DOHH2 (cell line): Measurements from ENCODE around the gene SLC35E3.

Experiments used
- H3F3A ChIP-seq: fragments of 200-600 bp; sonication (generic), shearing (Covaris generic); 2 replicates; pipeline ENCODE4 v1.6.0; 2016; ENCODE audit warnings: antibody characterized with exemption, mild to moderate bottlenecking; ENCODE audit not compliant: control insufficient read depth, insufficient read depth
- H3K27ac ChIP-seq: fragments of 200-600 bp; sonication (generic); 2 replicates; pipeline ENCODE4 v1.5.1; 2014; ENCODE audit warnings: low read depth, mild to moderate bottlenecking, low read length, moderate library complexity
- H3K27me3 ChIP-seq: fragments of 200-600 bp; sonication (generic); 2 replicates; pipeline ENCODE4 v1.6.1; 2014; ENCODE audit warnings: mild to moderate bottlenecking, low read length, mixed read lengths; ENCODE audit not compliant: control insufficient read depth
- H3K36me3 ChIP-seq: fragments of 200-600 bp; sonication (generic); 2 replicates; pipeline ENCODE4 v1.6.1; 2014; ENCODE audit warnings: mild to moderate bottlenecking, low read length, moderate library complexity, mixed read lengths; ENCODE audit not compliant: control insufficient read depth
- H3K4me1 ChIP-seq: fragments of 200-600 bp; sonication (generic); 2 replicates; pipeline ENCODE4 v1.6.1; 2014; ENCODE audit warnings: mild to moderate bottlenecking, low read length, mixed read lengths; ENCODE audit not compliant: control insufficient read depth
- H3K4me2 ChIP-seq: fragments of 200-600 bp; sonication (generic); 2 replicates; pipeline ENCODE4 v1.6.0; 2014; ENCODE audit warnings: mild to moderate bottlenecking, low read length, moderate library complexity
- H3K4me3 ChIP-seq: fragments of 200-600 bp; sonication (generic); 2 replicates; pipeline ENCODE4 v1.5.1; 2014; ENCODE audit warnings: mild to moderate bottlenecking, low read length, mixed read lengths
- H3K79me2 ChIP-seq: fragments of 200-600 bp; sonication (generic); 2 replicates; pipeline ENCODE4 v1.6.1; 2014; ENCODE audit warnings: mild to moderate bottlenecking, low read length, mixed read lengths; ENCODE audit not compliant: control insufficient read depth
- H3K9me2 ChIP-seq: fragments of 200-600 bp; sonication (generic); replicated peaks from 2 replicates; pipeline ENCODE4 v1.6.1; 2014; ENCODE audit warnings: mild to moderate bottlenecking, low read length, mixed read lengths; ENCODE audit not compliant: control insufficient read depth
- H3K9me3 ChIP-seq: fragments of 200-600 bp; sonication (generic); 2 replicates; pipeline ENCODE4 v1.6.1; 2014; ENCODE audit warnings: antibody characterized with exemption, low read length, mixed read lengths; ENCODE audit not compliant: control insufficient read depth, insufficient read depth
- H4K20me1 ChIP-seq: fragments of 200-600 bp; sonication (generic); 2 replicates; pipeline ENCODE4 v1.6.0; 2014; ENCODE audit warnings: low read depth, mild to moderate bottlenecking, antibody characterized with exemption, low read length, moderate library complexity; ENCODE audit not compliant: control insufficient read depth, insufficient read depth
- EZH2phosphoT487 ChIP-seq: fragments of 200-600 bp; sonication (generic); IDR thresholded peaks from 2 replicates; pipeline ENCODE4 v1.6.1; 2017; ENCODE audit warnings: borderline replicate concordance, mild to moderate bottlenecking, antibody characterized with exemption, low read length, moderate library complexity, mixed read lengths
- TF ChIP-seq, protein P1 (sequence below): fragments of 200-600 bp; sonication (generic); IDR thresholded peaks from one replicate; pipeline ENCODE4 v1.5.1; 2014; ENCODE audit warnings: antibody characterized with exemption, mild to moderate bottlenecking, low read depth, low read length; ENCODE audit not compliant: poor library complexity, severe bottlenecking

SLC35E3 gene

DNA sequence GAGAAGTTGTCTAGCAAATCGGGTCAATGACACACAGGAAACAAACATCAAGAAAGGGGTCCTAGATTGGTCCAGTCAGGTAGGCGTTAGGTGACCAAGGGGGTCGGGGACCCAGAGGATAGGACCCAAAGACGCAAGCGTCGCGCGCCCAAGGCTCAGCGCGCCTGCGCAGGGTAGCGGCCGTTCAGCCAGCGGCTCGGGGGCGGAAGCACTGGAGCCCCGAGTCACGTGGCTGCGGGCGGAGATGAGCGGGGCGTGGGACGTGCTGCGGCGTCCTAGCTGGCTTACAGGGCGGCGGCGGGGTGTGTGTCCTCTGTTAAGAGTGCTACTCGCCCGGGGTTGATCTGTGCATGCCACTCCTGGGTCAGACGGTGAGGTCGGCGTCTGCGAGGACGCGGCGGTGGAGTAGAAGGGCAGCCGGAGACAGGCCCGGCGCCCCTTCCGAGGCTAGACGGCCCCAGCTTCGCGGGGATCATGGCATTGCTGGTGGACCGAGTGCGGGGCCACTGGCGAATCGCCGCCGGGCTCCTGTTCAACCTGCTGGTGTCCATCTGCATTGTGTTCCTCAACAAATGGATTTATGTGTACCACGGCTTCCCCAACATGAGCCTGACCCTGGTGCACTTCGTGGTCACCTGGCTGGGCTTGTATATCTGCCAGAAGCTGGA lies at the start of gene SLC35E3:
Gene SLC35E3, plus strand, starts transcription at position 273 of the 668 bp plus-strand sequence. Its CDS starts 202 bp downstream, at position 475.
- no peaks in the 10 kb centered on the region for H4K20me1 ChIP-seq
- H3K4me2 ChIP-seq = peak within 1 kb of the TSS; percentile 93
- H3K27ac ChIP-seq = peak within 1 kb of the TSS; percentile 84
- H3F3A ChIP-seq = peaks cover 25% of the 10 kb centered on the region
- no peak for TF ChIP-seq EZH2phosphoT487
- TF ChIP-seq, protein P1, sequence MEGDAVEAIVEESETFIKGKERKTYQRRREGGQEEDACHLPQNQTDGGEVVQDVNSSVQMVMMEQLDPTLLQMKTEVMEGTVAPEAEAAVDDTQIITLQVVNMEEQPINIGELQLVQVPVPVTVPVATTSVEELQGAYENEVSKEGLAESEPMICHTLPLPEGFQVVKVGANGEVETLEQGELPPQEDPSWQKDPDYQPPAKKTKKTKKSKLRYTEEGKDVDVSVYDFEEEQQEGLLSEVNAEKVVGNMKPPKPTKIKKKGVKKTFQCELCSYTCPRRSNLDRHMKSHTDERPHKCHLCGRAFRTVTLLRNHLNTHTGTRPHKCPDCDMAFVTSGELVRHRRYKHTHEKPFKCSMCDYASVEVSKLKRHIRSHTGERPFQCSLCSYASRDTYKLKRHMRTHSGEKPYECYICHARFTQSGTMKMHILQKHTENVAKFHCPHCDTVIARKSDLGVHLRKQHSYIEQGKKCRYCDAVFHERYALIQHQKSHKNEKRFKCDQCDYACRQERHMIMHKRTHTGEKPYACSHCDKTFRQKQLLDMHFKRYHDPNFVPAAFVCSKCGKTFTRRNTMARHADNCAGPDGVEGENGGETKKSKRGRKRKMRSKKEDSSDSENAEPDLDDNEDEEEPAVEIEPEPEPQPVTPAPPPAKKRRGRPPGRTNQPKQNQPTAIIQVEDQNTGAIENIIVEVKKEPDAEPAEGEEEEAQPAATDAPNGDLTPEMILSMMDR = peak; percentile 0
- H3K27me3 ChIP-seq = no peaks in the 10 kb centered on the region
- H3K36me3 ChIP-seq = peaks cover 74% of the 10 kb centered on the region
- H3K4me3 ChIP-seq = peak within 1 kb of the TSS; percentile 99
- H3K9me3 ChIP-seq = no peaks in the 10 kb centered on the region
- no peaks in the 10 kb centered on the region for H3K9me2 ChIP-seq
- H3K79me2 ChIP-seq = peaks cover 59% of the 10 kb centered on the region
- H3K4me1 ChIP-seq = peaks cover 57% of the 10 kb centered on the region

DNA sequence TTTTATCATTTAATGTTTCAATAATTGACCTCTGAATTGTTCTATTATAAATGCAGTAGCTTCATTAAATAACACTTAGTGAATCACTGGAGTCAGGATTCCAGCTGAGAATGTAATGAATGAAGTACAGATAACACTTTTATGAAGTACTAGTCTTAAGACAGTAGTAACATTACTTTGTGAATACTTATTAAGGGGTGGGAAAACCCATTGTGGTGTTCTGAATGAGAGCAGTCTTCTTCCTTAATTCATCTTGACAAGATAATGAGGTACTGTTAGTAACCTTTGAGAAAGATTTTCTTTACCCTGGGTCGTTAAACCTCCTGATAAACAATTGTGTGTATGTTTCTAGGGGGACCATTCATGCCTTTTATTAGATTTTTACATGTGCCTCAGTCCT lies 46.5 kb upstream of the SLC35E3 start:
- Histone ChIP-seq H3K4me3 (no peak overlapping the region), H3K27me3 (no peaks in the 10 kb centered on the region), H3K4me2 (no peak overlapping the region), H3K79me2 (no peaks in the 10 kb centered on the region), H3K36me3 (peaks cover 65% of the 10 kb centered on the region), H3K27ac (no peak overlapping the region), H3F3A (peaks cover 4% of the 10 kb centered on the region; the same call in 1 of the 2 replicates), H3K9me3 (no peaks in the 10 kb centered on the region), H3K4me1 (no peaks in the 10 kb centered on the region), H3K9me2 (no peaks in the 10 kb centered on the region), H4K20me1 (no peaks in the 10 kb centered on the region)
- TF ChIP-seq, protein P1 = no peak
- TF ChIP-seq EZH2phosphoT487 = no peak

DNA sequence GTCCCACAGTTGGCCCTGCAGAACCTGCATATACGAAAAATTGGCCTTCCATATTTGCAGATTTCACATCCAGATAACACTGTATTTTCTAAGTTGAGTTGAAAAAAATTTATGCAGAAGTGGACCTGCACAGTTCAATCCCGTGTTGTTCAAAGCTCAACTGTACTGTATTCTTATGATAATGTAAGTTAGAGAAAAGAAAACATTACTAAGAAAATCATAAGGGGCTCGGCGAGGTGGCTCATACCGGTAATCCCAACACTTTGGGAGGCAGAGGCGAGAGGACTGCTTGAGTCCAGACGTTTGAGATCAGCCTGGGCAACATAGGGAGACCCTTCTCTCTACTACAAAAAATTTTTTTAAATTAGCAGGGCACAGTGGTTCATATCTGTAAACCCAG lies 18.2 kb upstream of the SLC35E3 start:
- no peaks in the 10 kb centered on the region for H3K27me3 ChIP-seq
- H3K27ac ChIP-seq = no peak overlapping the region
- no peak overlapping the region for H3K4me3 ChIP-seq
- H4K20me1 ChIP-seq = no peaks in the 10 kb centered on the region
- no peak overlapping the region for H3K4me2 ChIP-seq
- no peaks in the 10 kb centered on the region for H3K9me2 ChIP-seq
- H3K4me1 ChIP-seq = no peaks in the 10 kb centered on the region
- H3K36me3 ChIP-seq = peaks cover 74% of the 10 kb centered on the region
- H3K79me2 ChIP-seq = no peaks in the 10 kb centered on the region
- no peaks in the 10 kb centered on the region for H3F3A ChIP-seq
- TF ChIP-seq, protein P1 = no peak
- no peak for TF ChIP-seq EZH2phosphoT487
- H3K9me3 ChIP-seq = no peaks in the 10 kb centered on the region
